Mammary epithelial cell (primary cell): ENCODE data around the gene KIF6.

ENCODE experiments used
- EZH2 ChIP-seq: IDR thresholded peaks from 2 replicates; pipeline ENCODE4 v1.6.1; 2012; ENCODE audit warnings: low read length, inconsistent platforms, borderline replicate concordance
- TF ChIP-seq, protein P1 (sequence below), 2 donors: IDR thresholded peaks in 1 of 2; conservative IDR thresholded peaks in 1 of 2; 2 replicates each; pipeline ENCODE4 v1.5.1; 2011 to 2012; ENCODE audit warnings: inconsistent platforms in 2 of 2, low read length in 2 of 2, mild to moderate bottlenecking in 2 of 2, control low read depth in 1 of 2, low read depth in 1 of 2; ENCODE audit not compliant: insufficient read depth in 1 of 2; ENCODE audit errors: extremely low read depth in 1 of 2

DNA sequence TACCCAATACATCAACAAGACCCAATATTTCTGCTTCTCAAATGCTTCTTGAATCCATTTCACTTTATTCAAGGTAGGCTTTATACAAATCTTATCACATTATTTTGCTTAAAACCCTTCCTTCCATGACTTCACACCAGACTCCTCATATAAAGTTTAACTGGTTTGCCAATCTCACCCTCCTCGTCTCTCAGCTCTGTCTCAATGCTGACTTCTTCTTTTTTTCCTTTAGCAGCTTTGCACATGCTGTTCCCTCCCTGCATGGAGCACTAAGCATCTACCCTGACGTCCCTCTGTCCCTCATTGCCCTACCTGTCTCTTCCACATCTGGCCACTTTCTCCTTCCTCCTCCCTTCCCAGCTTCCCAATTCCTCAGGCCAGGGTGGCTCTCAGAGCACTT, 442.4 kb downstream of the KIF6 start:
- TF ChIP-seq, protein P1, sequence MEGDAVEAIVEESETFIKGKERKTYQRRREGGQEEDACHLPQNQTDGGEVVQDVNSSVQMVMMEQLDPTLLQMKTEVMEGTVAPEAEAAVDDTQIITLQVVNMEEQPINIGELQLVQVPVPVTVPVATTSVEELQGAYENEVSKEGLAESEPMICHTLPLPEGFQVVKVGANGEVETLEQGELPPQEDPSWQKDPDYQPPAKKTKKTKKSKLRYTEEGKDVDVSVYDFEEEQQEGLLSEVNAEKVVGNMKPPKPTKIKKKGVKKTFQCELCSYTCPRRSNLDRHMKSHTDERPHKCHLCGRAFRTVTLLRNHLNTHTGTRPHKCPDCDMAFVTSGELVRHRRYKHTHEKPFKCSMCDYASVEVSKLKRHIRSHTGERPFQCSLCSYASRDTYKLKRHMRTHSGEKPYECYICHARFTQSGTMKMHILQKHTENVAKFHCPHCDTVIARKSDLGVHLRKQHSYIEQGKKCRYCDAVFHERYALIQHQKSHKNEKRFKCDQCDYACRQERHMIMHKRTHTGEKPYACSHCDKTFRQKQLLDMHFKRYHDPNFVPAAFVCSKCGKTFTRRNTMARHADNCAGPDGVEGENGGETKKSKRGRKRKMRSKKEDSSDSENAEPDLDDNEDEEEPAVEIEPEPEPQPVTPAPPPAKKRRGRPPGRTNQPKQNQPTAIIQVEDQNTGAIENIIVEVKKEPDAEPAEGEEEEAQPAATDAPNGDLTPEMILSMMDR (conservative IDR thresholded peaks at IDR 0.05 in 1 of 2, IDR thresholded peaks at IDR 0.05 in 1 of 2; ENCODE audit: extremely low read depth in 1 of 2, insufficient read depth in 1 of 2, low read depth in 1 of 2, low read length in 2 of 2): no peak
- TF ChIP-seq EZH2: no peak
